HepG2 (cell line): Measurements from ENCODE around the gene DLX4. TPM values are rescaled to one million over a fixed set of nuclear protein-coding genes. Genes with fewer than 3 reads are reported as not detected.
A peak's percentile ranks its signal among the peaks of the same experiment; 100 is the strongest.

Experiments used
- ATF7 ChIP-seq, 2 experiments: fragments of 450-650 bp in 1 of 2; sonication (generic) in 1 of 2; formaldehyde crosslinking in 1 of 2; IDR thresholded peaks; 2 replicates each; pipeline versions ENCODE4 v1.4.0 to v1.6.1; 2016 to 2020; ENCODE audit warnings: antibody characterized with exemption in 1 of 2, mild to moderate bottlenecking in 1 of 2, missing genetic modification reagents in 1 of 2
- CENPX ChIP-seq: sonication (generic); formaldehyde crosslinking; IDR thresholded peaks from 2 replicates; pipeline ENCODE4 v1.9.0; 2021; ENCODE audit warnings: mild to moderate bottlenecking, missing genetic modification reagents, moderate library complexity
- FOXK2 ChIP-seq: fragments of 450-650 bp; IDR thresholded peaks from 2 replicates; pipeline ENCODE4 v1.6.1; 2016
- GABPB1 ChIP-seq: IDR thresholded peaks from 2 replicates; pipeline ENCODE4 v1.6.1; 2016; ENCODE audit warnings: mild to moderate bottlenecking, missing genetic modification reagents, moderate library complexity, missing compliant biosample characterization
- HMG20B ChIP-seq: conservative IDR thresholded peaks from 2 replicates; pipeline ENCODE4 v1.6.1; 2016; ENCODE audit warnings: missing genetic modification reagents, missing compliant biosample characterization
- KDM2A ChIP-seq: sonication (generic); formaldehyde crosslinking; IDR thresholded peaks from 2 replicates; pipeline ENCODE4 v1.4.0; 2020; ENCODE audit warnings: low read depth, missing genetic modification reagents, borderline replicate concordance
- PCBP1 ChIP-seq: fragments of 200-400 bp; formaldehyde crosslinking; IDR thresholded peaks from 2 replicates; pipeline ENCODE4 v1.6.1; 2017; ENCODE audit warnings: mild to moderate bottlenecking, low read depth, low read length, borderline replicate concordance
- SAFB2 ChIP-seq: sonication (generic); formaldehyde crosslinking; IDR thresholded peaks from 2 replicates; pipeline ENCODE4 v1.5.1; 2020; ENCODE audit warnings: missing genetic modification reagents, low read depth, mild to moderate bottlenecking, borderline replicate concordance
- SALL1 ChIP-seq: sonication (generic); formaldehyde crosslinking; IDR thresholded peaks from 2 replicates; pipeline ENCODE4 v1.8.0; 2022; ENCODE audit warnings: mild to moderate bottlenecking, missing genetic modification reagents
- TCF7 ChIP-seq: sonication (generic); IDR thresholded peaks from 2 replicates; pipeline ENCODE4 v1.6.1; 2016; ENCODE audit warnings: antibody characterized with exemption, low read depth
- ZNF230 ChIP-seq: sonication (generic); formaldehyde crosslinking; IDR thresholded peaks from 2 replicates; pipeline ENCODE4 v1.4.0; 2020; ENCODE audit warnings: mild to moderate bottlenecking, missing genetic modification reagents
- ZNF446 ChIP-seq: sonication (generic); formaldehyde crosslinking; IDR thresholded peaks from 2 replicates; pipeline ENCODE4 v1.5.0; 2020; ENCODE audit warnings: mild to moderate bottlenecking, missing genetic modification reagents
- ZNF556 ChIP-seq: sonication (generic); formaldehyde crosslinking; IDR thresholded peaks from 2 replicates; pipeline ENCODE4 v1.4.0; 2020; ENCODE audit warnings: mild to moderate bottlenecking, missing genetic modification reagents, borderline replicate concordance
- ZNF878 ChIP-seq: sonication (generic); formaldehyde crosslinking; IDR thresholded peaks from 2 replicates; pipeline ENCODE4 v1.8.1; 2023; ENCODE audit warnings: mild to moderate bottlenecking, missing genetic modification reagents, moderate library complexity
- polyA plus RNA-seq, 8 experiments: library from polyadenylated mRNA; depleted of rRNA in 3 of 8; stranded (reverse) in 7 of 8; unstranded in 1 of 8; fragments of >200 nt; fragmentation: Illumina TruSeq in 4 of 8; extraction: Trizol in 4 of 8; gene quantifications; 2 replicates each; pipeline versions ENCODE4 v1.2.1 to v1.2.3, GENCODE V29; 2011 to 2016; ENCODE audit warnings: low read depth in 4 of 8, missing spikeins in 1 of 8, mixed read lengths in 1 of 8; ENCODE audit not compliant: insufficient read depth in 1 of 8
- total RNA-seq, 5 experiments: library from RNA; depleted of rRNA; stranded (reverse); fragments of >200 nt; fragmentation: Illumina TruSeq; extraction: Trizol; gene quantifications; 2 replicates each; pipeline ENCODE4 v1.2.3, GENCODE V29; 2016; ENCODE audit warnings: low read depth in 1 of 5
- TF ChIP-seq, protein P1 (sequence below): sonication (generic); formaldehyde crosslinking; IDR thresholded peaks from 2 replicates; pipeline ENCODE4 v1.4.0; 2020; ENCODE audit warnings: missing genetic modification reagents
- TF ChIP-seq, protein P2 (sequence below): sonication (generic); formaldehyde crosslinking; IDR thresholded peaks from 2 replicates; pipeline ENCODE4 v1.5.0; 2020; ENCODE audit warnings: missing genetic modification reagents, mild to moderate bottlenecking, borderline replicate concordance
- TF ChIP-seq, protein P3 (sequence below): sonication (generic); formaldehyde crosslinking; IDR thresholded peaks from 2 replicates; pipeline ENCODE4 v1.4.0; 2020; ENCODE audit warnings: missing genetic modification reagents
- TF ChIP-seq, protein P4 (sequence below): sonication (generic); formaldehyde crosslinking; IDR thresholded peaks from 2 replicates; pipeline ENCODE4 v1.4.0; 2020; ENCODE audit warnings: mild to moderate bottlenecking, missing genetic modification reagents

DLX4 gene
- total and polyA plus RNA-seq, 2 of the 13 experiments (the other 11 are each of a cell fraction or from before 2014, with no cell fraction given) = 0.55 to 2.3 TPM

DNA sequence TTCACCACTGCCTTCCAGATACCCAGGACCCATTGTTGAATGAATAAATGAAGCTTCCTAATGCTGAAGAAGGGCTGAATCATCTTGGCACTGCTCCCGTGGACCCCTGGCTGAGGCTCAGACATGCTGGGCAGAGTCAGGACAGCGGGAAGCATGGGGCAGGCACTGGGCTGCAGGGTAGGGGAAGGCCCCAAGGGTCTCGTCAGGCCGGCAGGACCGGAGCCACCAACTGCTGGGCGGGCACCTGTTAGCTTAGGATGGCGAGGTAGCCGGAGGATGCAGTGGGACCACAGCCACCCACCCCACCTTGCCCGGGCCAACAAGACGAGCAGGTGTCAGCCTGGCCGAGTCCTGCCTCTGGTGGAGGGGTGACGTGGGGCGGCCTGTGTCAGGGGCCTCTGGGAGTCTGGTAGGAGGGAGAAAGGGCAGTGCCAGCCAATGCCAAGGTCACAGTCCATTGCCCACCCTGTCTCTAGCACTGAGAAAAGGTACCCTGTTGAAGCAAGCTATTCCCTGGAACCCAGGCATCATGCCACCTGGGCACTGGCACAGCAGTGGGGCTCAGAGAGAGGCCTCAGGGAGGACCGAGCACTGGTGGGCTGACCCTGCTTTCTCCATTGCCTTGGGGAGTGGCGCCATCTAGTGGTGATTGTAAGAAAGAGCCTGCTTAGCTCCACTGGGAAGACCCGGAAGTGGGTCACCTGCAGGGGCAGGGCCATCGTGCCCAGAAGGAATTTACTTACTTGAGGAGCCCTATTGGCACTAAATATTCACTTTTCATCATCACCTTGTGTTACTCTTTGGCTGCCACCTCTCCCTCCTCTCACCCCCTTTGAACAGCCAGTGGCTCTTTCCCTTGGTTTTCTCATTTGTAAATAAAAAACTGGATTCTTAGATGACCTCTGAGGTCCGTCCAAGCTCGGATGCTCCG, 29.0 kb downstream of the DLX4 start (continued):
- TF ChIP-seq, protein P1, sequence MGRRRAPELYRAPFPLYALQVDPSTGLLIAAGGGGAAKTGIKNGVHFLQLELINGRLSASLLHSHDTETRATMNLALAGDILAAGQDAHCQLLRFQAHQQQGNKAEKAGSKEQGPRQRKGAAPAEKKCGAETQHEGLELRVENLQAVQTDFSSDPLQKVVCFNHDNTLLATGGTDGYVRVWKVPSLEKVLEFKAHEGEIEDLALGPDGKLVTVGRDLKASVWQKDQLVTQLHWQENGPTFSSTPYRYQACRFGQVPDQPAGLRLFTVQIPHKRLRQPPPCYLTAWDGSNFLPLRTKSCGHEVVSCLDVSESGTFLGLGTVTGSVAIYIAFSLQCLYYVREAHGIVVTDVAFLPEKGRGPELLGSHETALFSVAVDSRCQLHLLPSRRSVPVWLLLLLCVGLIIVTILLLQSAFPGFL (CRISPR knock-in tag) = no peak
- TF ChIP-seq SAFB2 (CRISPR knock-in tag) (no peak), GABPB1 (CRISPR knock-in tag) (peak; percentile 82), ZNF446 (no peak), ZNF878 (CRISPR knock-in tag) (no peak), KDM2A (CRISPR knock-in tag) (peak; percentile 80), TCF7 (no peak), FOXK2 (no peak), ZNF230 (0 out of 2 replicates have a peak, but pooled peaks have one; percentile 68), HMG20B (CRISPR knock-in tag) (no peak), ATF7 (IDR thresholded peaks at IDR 0.05) (no peak), ATF7 (CRISPR knock-in tag; IDR thresholded peaks at IDR 0.05) (no peak), CENPX (no peak), SALL1 (peak; percentile 60; the same call in 1 of the 2 replicates), ZNF556 (CRISPR knock-in tag) (peak; percentile 90), PCBP1 (no peak)
- TF ChIP-seq, protein P2, sequence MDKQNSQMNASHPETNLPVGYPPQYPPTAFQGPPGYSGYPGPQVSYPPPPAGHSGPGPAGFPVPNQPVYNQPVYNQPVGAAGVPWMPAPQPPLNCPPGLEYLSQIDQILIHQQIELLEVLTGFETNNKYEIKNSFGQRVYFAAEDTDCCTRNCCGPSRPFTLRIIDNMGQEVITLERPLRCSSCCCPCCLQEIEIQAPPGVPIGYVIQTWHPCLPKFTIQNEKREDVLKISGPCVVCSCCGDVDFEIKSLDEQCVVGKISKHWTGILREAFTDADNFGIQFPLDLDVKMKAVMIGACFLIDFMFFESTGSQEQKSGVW = no peak
- TF ChIP-seq, protein P3, sequence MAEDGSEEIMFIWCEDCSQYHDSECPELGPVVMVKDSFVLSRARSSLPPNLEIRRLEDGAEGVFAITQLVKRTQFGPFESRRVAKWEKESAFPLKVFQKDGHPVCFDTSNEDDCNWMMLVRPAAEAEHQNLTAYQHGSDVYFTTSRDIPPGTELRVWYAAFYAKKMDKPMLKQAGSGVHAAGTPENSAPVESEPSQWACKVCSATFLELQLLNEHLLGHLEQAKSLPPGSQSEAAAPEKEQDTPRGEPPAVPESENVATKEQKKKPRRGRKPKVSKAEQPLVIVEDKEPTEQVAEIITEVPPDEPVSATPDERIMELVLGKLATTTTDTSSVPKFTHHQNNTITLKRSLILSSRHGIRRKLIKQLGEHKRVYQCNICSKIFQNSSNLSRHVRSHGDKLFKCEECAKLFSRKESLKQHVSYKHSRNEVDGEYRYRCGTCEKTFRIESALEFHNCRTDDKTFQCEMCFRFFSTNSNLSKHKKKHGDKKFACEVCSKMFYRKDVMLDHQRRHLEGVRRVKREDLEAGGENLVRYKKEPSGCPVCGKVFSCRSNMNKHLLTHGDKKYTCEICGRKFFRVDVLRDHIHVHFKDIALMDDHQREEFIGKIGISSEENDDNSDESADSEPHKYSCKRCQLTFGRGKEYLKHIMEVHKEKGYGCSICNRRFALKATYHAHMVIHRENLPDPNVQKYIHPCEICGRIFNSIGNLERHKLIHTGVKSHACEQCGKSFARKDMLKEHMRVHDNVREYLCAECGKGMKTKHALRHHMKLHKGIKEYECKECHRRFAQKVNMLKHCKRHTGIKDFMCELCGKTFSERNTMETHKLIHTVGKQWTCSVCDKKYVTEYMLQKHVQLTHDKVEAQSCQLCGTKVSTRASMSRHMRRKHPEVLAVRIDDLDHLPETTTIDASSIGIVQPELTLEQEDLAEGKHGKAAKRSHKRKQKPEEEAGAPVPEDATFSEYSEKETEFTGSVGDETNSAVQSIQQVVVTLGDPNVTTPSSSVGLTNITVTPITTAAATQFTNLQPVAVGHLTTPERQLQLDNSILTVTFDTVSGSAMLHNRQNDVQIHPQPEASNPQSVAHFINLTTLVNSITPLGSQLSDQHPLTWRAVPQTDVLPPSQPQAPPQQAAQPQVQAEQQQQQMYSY (CRISPR knock-in tag) = no peak
- TF ChIP-seq, protein P4, sequence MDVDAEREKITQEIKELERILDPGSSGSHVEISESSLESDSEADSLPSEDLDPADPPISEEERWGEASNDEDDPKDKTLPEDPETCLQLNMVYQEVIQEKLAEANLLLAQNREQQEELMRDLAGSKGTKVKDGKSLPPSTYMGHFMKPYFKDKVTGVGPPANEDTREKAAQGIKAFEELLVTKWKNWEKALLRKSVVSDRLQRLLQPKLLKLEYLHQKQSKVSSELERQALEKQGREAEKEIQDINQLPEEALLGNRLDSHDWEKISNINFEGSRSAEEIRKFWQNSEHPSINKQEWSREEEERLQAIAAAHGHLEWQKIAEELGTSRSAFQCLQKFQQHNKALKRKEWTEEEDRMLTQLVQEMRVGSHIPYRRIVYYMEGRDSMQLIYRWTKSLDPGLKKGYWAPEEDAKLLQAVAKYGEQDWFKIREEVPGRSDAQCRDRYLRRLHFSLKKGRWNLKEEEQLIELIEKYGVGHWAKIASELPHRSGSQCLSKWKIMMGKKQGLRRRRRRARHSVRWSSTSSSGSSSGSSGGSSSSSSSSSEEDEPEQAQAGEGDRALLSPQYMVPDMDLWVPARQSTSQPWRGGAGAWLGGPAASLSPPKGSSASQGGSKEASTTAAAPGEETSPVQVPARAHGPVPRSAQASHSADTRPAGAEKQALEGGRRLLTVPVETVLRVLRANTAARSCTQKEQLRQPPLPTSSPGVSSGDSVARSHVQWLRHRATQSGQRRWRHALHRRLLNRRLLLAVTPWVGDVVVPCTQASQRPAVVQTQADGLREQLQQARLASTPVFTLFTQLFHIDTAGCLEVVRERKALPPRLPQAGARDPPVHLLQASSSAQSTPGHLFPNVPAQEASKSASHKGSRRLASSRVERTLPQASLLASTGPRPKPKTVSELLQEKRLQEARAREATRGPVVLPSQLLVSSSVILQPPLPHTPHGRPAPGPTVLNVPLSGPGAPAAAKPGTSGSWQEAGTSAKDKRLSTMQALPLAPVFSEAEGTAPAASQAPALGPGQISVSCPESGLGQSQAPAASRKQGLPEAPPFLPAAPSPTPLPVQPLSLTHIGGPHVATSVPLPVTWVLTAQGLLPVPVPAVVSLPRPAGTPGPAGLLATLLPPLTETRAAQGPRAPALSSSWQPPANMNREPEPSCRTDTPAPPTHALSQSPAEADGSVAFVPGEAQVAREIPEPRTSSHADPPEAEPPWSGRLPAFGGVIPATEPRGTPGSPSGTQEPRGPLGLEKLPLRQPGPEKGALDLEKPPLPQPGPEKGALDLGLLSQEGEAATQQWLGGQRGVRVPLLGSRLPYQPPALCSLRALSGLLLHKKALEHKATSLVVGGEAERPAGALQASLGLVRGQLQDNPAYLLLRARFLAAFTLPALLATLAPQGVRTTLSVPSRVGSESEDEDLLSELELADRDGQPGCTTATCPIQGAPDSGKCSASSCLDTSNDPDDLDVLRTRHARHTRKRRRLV (CRISPR knock-in tag) = no peak
